Measurements from ENCODE around the gene LIFR.

DNA sequence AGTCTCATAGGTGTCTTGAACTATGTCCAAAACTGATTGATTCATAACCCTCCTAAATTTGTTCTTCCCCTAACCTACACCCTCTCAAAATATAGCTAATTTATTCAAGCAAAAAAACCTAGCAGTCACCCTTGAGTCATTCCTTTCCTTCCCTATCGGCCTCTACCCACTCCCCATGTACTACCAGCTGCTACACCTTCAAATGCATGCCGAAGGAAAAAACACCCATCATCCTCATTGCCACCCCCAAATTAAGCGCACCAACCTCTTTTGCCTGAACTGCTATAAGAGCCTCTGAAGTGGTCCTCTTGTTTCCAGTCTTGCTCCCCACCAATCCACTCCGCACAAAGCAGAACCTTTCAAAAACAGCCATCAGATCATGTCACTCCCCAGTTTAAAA is 12.6 kb downstream of the LIFR start:
- TF ChIP-seq, protein P1, sequence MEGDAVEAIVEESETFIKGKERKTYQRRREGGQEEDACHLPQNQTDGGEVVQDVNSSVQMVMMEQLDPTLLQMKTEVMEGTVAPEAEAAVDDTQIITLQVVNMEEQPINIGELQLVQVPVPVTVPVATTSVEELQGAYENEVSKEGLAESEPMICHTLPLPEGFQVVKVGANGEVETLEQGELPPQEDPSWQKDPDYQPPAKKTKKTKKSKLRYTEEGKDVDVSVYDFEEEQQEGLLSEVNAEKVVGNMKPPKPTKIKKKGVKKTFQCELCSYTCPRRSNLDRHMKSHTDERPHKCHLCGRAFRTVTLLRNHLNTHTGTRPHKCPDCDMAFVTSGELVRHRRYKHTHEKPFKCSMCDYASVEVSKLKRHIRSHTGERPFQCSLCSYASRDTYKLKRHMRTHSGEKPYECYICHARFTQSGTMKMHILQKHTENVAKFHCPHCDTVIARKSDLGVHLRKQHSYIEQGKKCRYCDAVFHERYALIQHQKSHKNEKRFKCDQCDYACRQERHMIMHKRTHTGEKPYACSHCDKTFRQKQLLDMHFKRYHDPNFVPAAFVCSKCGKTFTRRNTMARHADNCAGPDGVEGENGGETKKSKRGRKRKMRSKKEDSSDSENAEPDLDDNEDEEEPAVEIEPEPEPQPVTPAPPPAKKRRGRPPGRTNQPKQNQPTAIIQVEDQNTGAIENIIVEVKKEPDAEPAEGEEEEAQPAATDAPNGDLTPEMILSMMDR (conservative IDR thresholded peaks at IDR 0.05; ENCODE audit: low read depth, low read length): no peak
- no peak for TF ChIP-seq EZH2 (IDR thresholded peaks at IDR 0.05; ENCODE audit: borderline replicate concordance, low read depth, low read length, poor library complexity, severe bottlenecking)

All from A673 (cell line).